Hematopoietic multipotent progenitor cell treated with erythropoietin and hydrocortisone succinate and interleukin-3 and kit ligand, for 17 days (in vitro differentiated cells): ENCODE data around the gene PRICKLE2.

Experiments used
- DNase-seq: peaks from one replicate; pipeline ENCODE4 v3.0.0-alpha.2; 2015; ENCODE audit warnings: low spot score

Gene PRICKLE2

DNA sequence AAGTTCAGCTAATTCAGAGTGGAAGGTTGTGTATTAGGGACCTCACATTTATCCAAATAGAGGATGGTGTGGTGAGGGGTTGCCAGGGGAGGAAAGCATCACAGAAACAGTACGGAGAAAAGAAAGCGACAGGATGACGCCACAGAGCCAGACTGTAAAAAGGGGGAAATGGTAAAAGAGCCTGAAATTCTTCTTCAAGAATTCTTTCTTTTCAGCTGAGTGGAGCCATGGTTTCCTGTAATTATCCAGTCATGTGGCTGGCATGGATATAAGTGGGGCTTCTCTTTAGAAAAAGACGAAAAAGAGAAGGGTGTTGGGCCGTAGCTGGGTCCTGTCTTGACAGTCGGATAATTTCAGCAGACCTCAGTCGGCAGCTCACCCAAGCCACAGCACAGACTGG is 177.5 kb downstream of the PRICKLE2 start:
- no peak for DNase-seq

DNA sequence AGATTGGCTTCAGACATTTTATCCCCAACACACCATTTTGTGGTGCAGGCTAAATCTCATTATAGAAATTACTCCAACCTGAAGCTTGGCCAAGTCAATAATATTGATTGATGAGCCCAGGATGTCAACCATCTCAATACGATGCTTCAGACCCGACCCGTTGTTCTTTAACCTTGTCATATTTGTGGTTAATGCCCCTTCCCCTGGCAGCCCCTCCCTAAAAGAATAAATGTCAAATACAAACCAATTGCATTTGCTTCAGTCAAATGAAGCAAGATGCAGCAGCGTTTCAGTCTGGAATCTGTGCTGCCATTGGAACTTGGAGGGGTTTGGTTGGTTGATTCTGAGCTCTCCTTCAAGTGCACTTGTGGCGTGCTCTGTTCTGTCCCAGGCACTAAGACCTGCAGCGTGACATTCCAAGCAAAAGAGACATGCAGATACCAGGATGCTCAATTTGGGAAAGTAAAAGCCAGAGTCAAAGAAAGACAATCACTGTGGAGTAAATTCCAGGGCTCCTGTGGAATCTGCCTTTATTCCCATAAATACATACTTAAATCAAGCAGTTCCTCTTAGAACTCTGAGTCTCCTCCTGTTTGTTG is 178.2 kb downstream of the PRICKLE2 start:
- no peak for DNase-seq

DNA sequence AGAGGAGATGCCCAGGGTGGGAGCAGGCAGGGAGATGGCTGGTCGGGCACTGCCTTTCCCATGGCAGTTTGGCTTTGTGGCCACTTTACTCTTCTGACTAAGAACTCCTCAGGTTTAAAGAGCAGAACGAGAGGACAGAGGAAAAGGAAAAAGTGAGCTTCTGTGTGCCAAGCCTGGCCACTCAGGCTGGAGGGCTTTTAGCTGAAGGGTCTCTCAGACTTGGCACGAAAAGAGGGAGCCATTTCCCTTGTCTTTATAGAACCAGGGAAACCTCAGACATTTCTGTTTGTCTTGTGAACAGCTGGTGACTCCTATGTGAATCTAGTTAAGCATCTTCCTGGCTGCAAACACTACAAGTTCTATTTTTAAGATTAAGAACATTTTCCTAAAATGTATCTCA is 178.7 kb downstream of the PRICKLE2 start:
- no peak for DNase-seq

DNA sequence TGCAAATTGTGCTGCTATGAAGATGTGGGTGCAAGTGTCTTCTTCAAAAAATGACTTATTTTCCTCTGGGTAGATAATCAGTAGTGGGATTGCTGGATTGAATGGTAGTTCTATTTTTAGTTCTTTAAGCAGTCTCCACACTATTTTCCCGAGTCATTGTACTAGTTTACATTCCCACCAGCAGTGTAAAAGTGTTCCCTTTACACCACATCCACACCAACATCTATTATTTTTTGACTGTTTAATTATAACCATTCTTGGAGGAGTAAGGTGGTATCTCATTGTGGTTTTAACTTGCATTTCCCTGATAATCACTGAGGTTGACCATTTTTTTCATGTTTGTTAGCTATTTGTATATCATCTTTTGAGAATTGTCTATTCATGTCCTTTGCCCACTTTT is 182.3 kb downstream of the PRICKLE2 start:
- DNase-seq: no peak
